ENCODE measurements around the gene ZWILCH. TPM values are rescaled to one million over a fixed set of nuclear protein-coding genes. Genes with fewer than 3 reads are reported as not detected.
"Not testable (repeated sequence)": the region's sequence is repeated elsewhere in the genome, so short reads cannot be mapped to it uniquely, and the experiment has no call there.

Gene ZWILCH
- total and polyA plus RNA-seq, 2 of the 4 experiments (the other 2 are of a cell fraction) = 10.5 to 22.2 TPM

DNA sequence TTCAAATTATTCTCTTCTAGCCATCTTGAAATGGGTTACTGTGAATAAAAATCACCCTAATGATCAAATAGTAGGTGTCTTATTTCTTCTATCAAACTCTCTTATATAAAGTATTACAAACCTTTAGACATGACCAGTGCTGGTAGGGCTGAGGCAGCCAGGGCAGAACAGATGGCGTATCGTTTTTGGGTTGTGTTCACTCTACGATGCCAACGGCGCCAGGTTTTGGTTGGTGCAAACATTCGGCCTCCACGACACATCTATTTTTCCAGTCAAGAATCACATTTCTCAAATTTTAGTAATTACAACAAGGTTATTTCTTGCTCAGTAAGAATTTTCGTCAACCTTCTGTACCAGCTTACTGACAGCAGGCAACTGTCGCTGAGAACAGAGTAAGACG lies 2.6 kb upstream of the ZWILCH start:
- TF ChIP-seq, protein P1, sequence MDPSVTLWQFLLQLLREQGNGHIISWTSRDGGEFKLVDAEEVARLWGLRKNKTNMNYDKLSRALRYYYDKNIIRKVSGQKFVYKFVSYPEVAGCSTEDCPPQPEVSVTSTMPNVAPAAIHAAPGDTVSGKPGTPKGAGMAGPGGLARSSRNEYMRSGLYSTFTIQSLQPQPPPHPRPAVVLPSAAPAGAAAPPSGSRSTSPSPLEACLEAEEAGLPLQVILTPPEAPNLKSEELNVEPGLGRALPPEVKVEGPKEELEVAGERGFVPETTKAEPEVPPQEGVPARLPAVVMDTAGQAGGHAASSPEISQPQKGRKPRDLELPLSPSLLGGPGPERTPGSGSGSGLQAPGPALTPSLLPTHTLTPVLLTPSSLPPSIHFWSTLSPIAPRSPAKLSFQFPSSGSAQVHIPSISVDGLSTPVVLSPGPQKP (IDR thresholded peaks at IDR 0.05; ENCODE audit: borderline replicate concordance, low read depth, low read length) = no peak
- TF ChIP-seq CEBPB (IDR thresholded peaks at IDR 0.05; ENCODE audit: low read depth, low read length) (no peak), MAZ (IDR thresholded peaks at IDR 0.05; ENCODE audit: borderline replicate concordance, low read depth, low read length) (no peak), FOS (IDR thresholded peaks at IDR 0.05; ENCODE audit: low read depth, low read length) (no peak), RCOR1 (IDR thresholded peaks at IDR 0.05; ENCODE audit: insufficient replicate concordance, low read length) (no peak), RFX5 (IDR thresholded peaks at IDR 0.05; ENCODE audit: low read depth, low read length) (no peak)
- no peak overlapping the region; the same call in 1 of the 2 replicates for H3K4me2 ChIP-seq (ENCODE audit: low read depth, low read length)
- peaks cover 61% of the 10 kb centered on the region for H4K20me1 ChIP-seq (ENCODE audit: insufficient read depth, low read length)
- H3K79me1 ChIP-seq (ENCODE audit: low read depth in 1 of 2, low read length in 2 of 2) = peaks cover 10 to 27% of the 10 kb centered on the region in 2 experiments
- no peak overlapping the region for H2BK5ac ChIP-seq (ENCODE audit: low read depth, low read length, poor library complexity, severe bottlenecking)
- ChIA-PET CTCF (no interaction called here), POLR2A (ENCODE audit: unreplicated experiment) (no interaction called here)
- no peak overlapping the region for H3K14ac ChIP-seq (replicated peaks; ENCODE audit: low read depth, low read length)
- H3K9me3 ChIP-seq (ENCODE audit: control insufficient read depth, insufficient read depth, low read length) = no peaks in the 10 kb centered on the region
- no peak overlapping the region for H3K23ac ChIP-seq (ENCODE audit: low read depth, low read length)
- H3K27ac ChIP-seq (ENCODE audit: insufficient read depth, low read length) = no peak overlapping the region
- H2AFZ ChIP-seq (replicated peaks; ENCODE audit: low read length, poor library complexity) = no peak overlapping the region
- ATAC-seq (ENCODE audit: low read depth) = no peak
- H2BK15ac ChIP-seq (ENCODE audit: low read depth, low read length) = no peak overlapping the region
- H2AK5ac ChIP-seq (ENCODE audit: low read depth, low read length) = no peak overlapping the region
- no peak overlapping the region for H4K91ac ChIP-seq (ENCODE audit: insufficient read depth, low read depth, low read length)
- dilution Hi-C loops (cut with HindIII; ENCODE audit: low sequenced_read_pairs, unreplicated experiment) = no loop called here
- peaks cover 1% of the 10 kb centered on the region; the same call in 1 of the 2 replicates for H3K4me1 ChIP-seq (ENCODE audit: control insufficient read depth, insufficient read depth, low read length)
- no peak overlapping the region for H2BK120ac ChIP-seq (ENCODE audit: low read depth, low read length)
- no peak overlapping the region for H3K18ac ChIP-seq (ENCODE audit: low read depth, low read length)
- BruUV-seq (replicated peaks) = no TSS peak
- in situ Hi-C loops (cut with MboI; ENCODE audit: low sequenced_read_pairs) = no loop called here
- H3K4me3 ChIP-seq (ENCODE audit: insufficient read depth, low read depth, low read length) = no peak overlapping the region
- H3K4ac ChIP-seq (ENCODE audit: low read depth, low read length) = no peak overlapping the region
- H3K36me3 ChIP-seq (ENCODE audit: control insufficient read depth, insufficient read depth, low read length) = peaks cover 34% of the 10 kb centered on the region
- H4K8ac ChIP-seq (ENCODE audit: low read depth in 2 of 2, low read length in 2 of 2) = no peak overlapping the region
- DNase-seq = no peak
- H3K56ac ChIP-seq (ENCODE audit: extremely low read depth, insufficient read depth, low read length) = no peak overlapping the region
- no peak overlapping the region for H4K5ac ChIP-seq (ENCODE audit: low read depth, low read length)
- no peaks in the 10 kb centered on the region for H3K9me1 ChIP-seq (ENCODE audit: insufficient read depth, low read length)
- no peaks in the 10 kb centered on the region for H3K27me3 ChIP-seq (ENCODE audit: control insufficient read depth, insufficient read depth, low read length)
- WGBS, 2 experiments (ENCODE audit: extremely low coverage in 2 of 2, insufficient read length in 1 of 2) = no CpG with 5 or more reads among the region's 10 CpGs
- no peak overlapping the region for H2BK20ac ChIP-seq (ENCODE audit: low read depth, low read length)
- H2AK9ac ChIP-seq (replicated peaks; ENCODE audit: low read depth, low read length, poor library complexity) = no peak overlapping the region
- intact Hi-C loops (cut with micrococcal nuclease) = loop anchor here (5.0 to 10.0 kb wide), 2 partner anchors 202 to 545 kb away; partner anchors contain the start of gene SMAD6
- H3K9ac ChIP-seq (ENCODE audit: low read depth, low read length) = no peak overlapping the region; the same call in 1 of the 2 replicates

DNA sequence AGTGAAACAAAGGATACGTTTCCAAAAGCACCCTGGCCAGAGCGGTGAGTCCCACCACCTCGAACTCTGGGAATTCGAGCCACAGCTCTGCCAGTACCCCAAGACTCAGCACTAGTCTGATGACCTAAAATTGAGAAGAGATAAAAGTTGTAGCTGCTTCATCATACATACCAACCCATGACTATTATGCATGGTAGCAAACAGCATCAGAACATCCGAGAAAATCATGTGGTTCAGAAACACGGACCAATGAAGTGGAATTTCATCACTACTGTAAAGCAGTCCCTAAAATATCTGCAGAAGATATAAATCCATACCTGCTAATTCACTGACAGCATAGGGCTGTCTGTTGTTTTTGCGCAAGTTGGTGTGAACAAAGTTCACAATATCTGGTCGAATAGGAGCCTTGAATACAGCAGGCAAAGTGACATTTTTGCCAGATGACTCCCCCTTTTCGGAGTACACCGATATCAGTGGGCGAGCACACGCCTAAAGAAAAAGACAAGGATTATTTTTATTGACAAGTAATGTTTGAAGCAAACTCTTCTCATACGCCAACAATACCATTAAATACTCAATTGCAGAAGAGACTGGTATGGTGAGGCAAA lies 2.0 kb upstream of the ZWILCH start:
- dilution Hi-C loops (cut with HindIII; ENCODE audit: low sequenced_read_pairs, unreplicated experiment); H3K27ac ChIP-seq (ENCODE audit: insufficient read depth, low read length); in situ Hi-C loops (cut with MboI; ENCODE audit: low sequenced_read_pairs); POLR2A ChIA-PET (ENCODE audit: unreplicated experiment); H2BK15ac ChIP-seq (ENCODE audit: low read depth, low read length); H2AFZ ChIP-seq (replicated peaks; ENCODE audit: low read length, poor library complexity); H2AK9ac ChIP-seq (replicated peaks; ENCODE audit: low read depth, low read length, poor library complexity); H3K4me1 ChIP-seq (ENCODE audit: control insufficient read depth, insufficient read depth, low read length); H2AK5ac ChIP-seq (ENCODE audit: low read depth, low read length); H3K56ac ChIP-seq (ENCODE audit: extremely low read depth, insufficient read depth, low read length); H4K91ac ChIP-seq (ENCODE audit: insufficient read depth, low read depth, low read length); H3K18ac ChIP-seq (ENCODE audit: low read depth, low read length); ATAC-seq (ENCODE audit: low read depth); CTCF ChIA-PET; H3K14ac ChIP-seq (replicated peaks; ENCODE audit: low read depth, low read length); H3K4ac ChIP-seq (ENCODE audit: low read depth, low read length); H2BK120ac ChIP-seq (ENCODE audit: low read depth, low read length); BruUV-seq (replicated peaks); H4K8ac ChIP-seq (ENCODE audit: low read depth in 2 of 2, low read length in 2 of 2); H4K5ac ChIP-seq (ENCODE audit: low read depth, low read length); H3K9me3 ChIP-seq (ENCODE audit: control insufficient read depth, insufficient read depth, low read length); H3K27me3 ChIP-seq (ENCODE audit: control insufficient read depth, insufficient read depth, low read length); H2BK20ac ChIP-seq (ENCODE audit: low read depth, low read length); H3K9me1 ChIP-seq (ENCODE audit: insufficient read depth, low read length): not testable (repeated sequence)
- Histone ChIP-seq H2BK5ac (ENCODE audit: low read depth, low read length, poor library complexity, severe bottlenecking) (peak overlapping the region; percentile 97), H3K4me2 (ENCODE audit: low read depth, low read length) (peak overlapping the region; percentile 99), H4K20me1 (ENCODE audit: insufficient read depth, low read length) (peaks cover 56% of the 10 kb centered on the region), H3K36me3 (ENCODE audit: control insufficient read depth, insufficient read depth, low read length) (peaks cover 32% of the 10 kb centered on the region), H3K4me3 (ENCODE audit: insufficient read depth, low read depth, low read length) (peak overlapping the region; percentile 59), H3K23ac (ENCODE audit: low read depth, low read length) (peak overlapping the region; percentile 100; the same call in 1 of the 2 replicates), H3K79me1 (ENCODE audit: low read depth in 1 of 2, low read length in 2 of 2) (peaks cover 10 to 29% of the 10 kb centered on the region in 2 experiments), H3K9ac (ENCODE audit: low read depth, low read length) (peak overlapping the region; percentile 94; the same call in 1 of the 2 replicates)
- DNase-seq = peak; percentile 52
- intact Hi-C loops (cut with micrococcal nuclease) = loop anchor here (5.0 to 10.0 kb wide), 2 partner anchors 202 to 544 kb away; partner anchors contain the start of gene SMAD6
- WGBS, 2 experiments (ENCODE audit: extremely low coverage in 2 of 2, insufficient read length in 1 of 2) = no CpG with 5 or more reads among the region's 13 CpGs
